HG02763 (cell line): ENCODE results near the gene ODF4.
"Not testable (repeated sequence)": the region's sequence is repeated elsewhere in the genome, so short reads cannot be mapped to it uniquely, and the experiment has no call there.

Source experiments
- ATAC-seq: cut with Tn5 transposase; IDR thresholded peaks from one replicate; pipeline ENCODE4 v1.9.1; 2021; ENCODE audit warnings: mild to moderate bottlenecking, moderate library complexity; ENCODE audit not compliant: unreplicated experiment

ODF4 gene

DNA sequence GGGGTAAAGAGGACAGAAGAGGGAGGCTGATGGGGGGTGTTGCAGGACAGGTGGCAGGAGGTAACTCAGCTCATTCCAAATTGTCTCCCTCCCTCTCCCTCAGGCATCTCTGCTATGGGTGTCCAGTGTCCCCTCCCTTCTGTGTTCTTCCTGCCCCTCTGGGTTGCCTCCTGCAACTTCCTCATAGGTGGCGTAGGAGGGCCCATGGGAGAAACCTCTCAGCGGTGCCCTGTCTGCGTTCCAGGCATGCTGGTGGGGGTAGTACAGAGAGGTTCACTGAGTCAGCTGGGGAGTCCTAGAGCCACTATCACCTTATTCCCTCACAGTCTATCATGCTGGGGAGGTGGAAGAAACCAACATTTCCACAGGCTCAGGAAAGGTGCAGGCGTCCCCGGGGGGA lies 14.7 kb upstream of the ODF4 start:
- ATAC-seq: no peak

DNA sequence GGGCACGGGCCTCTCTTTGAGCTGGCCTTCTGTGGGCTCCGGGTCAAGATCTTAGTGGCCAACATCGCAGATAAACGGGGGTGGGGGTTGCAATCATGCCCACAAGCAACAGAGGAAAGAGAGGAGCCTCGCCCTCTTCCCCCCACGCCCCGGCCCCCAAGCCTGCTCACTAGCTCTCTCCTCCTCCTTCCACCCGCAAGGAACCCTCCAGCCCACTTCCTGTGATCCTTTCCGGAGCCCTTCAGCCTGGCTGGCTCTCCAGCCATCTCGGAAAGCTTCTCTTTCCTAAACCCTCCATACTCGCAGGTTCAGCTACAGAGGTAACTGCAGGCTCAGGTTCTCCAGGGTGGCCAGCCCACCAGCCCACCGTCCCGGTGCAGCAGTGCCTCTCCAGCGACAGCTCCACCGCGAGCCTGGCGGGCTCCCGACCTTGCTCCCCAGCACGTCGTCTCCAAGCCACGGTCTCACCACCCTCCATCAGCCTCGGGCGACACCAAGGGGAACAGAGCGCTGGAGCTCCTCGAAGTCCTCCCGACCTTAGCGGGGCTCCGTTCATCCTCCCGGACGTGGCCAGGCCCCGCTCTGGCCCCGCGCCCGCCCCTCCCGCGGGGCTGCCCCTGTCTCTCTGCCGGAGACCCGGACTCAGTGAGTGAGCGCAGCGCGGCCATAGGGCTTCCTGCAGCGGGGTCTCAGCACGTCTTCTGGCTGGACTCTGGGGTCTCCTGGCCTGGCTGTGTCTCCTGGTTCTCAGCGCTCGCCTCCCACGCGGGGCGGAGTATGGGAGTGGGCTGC lies 12.9 kb upstream of the ODF4 start:
- ATAC-seq: no peak

DNA sequence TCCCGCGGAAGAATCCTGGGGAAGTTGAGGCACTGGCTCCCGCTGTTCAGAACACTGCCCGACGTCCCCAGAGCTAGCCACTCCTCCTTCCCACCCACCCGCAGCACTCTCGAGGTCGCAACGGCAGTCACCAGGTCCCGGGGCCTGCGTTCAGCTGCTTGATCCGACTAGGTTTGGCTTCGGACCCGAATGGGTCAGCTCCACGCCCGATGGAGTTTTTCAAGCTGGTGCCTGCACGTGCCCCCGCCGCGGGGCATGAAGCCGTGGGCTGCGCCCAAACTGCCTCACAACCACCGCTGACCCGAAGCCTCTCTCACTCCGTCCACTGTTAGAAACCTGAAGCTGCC lies 12.4 kb upstream of the ODF4 start:
- no peak for ATAC-seq

DNA sequence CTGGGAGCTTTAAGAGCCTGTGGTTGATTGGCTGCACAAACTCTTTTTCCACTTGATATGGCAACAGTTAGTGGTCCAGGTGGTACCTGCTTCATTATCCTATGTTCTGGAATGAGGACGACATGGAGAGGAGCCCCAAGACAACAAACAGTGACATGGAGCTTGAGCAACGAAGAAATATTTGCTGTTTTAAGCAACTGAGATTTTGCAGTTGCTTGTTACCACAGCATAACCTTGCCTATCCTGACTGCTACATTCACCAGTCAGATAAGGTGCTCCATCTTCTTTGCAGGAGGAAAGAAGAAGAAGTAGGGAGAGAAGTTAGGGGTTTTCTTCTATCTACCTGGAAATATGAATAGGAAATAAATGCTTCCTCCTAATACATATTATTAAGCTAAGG lies 7.5 kb upstream of the ODF4 start:
- ATAC-seq: no peak

DNA sequence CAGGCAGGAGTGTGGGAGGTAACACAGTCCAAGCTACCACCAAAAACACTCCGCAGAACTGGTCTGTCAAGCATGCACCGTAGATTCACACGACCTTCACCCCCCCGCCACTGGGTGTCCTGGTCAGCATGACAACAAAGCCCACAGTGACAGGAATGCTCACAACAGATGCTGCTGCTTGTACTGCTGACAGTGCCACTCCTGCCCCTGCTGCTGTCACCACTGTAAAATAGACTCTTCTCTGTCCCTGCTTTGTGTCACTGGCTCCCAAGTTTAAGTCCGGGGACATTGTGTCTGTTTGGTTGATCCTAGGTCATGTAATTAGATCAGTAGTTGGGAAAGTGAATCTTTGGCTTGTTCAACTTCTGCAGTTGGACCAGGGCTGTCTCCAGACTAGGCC lies 7.0 kb upstream of the ODF4 start:
- no peak for ATAC-seq

DNA sequence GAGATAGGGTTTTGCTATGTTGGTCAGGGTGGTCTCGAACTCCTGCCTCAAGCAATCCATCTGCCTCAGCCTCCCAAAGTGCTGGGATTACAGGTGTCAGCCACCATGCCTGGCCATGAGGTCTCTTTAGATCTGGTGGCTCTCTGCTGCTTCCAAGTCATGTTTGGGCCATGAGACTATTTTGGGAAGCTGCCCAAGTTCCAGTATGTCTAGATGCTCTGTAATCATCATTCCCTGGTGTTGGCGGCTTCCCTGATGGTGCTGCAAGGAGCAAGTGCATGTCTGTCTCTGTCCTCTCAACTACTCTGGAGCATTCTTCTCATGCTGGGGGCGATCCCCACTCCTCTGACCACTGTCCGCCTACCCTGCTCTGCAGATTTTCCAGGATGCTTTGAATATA lies 6.4 kb upstream of the ODF4 start:
- ATAC-seq: no peak

DNA sequence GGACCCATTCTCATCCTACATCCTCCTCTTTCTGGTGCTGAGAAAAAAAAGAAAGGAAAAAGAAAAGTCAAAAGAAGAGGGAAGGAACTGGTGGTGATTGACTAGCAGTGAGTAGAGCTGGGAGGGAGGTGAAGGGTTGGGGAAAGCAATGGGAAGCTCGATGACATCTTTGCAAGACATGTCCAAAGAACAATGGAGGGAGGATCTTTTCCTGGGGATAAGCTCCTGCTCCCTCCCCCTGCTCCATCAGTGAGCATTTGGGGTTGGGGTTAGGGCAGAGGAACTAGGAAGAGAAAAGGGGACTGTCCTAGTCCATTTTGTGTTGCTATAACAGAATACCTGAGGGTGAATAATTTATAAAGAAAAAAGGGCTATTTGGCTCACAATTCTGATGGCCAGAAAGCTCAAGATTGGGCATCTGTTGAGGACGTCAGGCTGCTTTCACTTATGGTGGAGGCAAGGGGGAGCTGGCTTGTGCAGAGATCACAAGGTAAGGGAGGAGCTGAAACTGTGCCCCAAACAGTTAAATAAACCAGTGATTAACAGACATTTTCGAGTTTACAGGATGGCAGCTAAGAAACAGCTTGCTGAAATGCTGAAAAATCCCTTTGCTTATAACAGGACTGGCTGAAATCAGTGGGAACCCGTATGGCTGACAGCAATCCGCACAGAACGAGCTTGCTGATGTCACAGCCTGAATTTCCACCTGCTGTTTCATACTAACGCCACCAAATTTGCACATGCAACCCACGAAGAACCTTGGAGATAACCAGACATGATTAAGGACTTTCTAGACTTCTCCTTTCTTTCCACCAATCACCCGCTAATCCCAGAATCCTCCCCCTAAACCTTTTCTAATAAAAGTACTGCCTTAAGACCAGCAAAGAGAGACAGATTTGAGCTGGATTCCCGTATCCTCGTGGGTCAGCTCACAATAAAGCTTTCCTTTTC lies 1.6 kb upstream of the ODF4 start:
- no peak for ATAC-seq

DNA sequence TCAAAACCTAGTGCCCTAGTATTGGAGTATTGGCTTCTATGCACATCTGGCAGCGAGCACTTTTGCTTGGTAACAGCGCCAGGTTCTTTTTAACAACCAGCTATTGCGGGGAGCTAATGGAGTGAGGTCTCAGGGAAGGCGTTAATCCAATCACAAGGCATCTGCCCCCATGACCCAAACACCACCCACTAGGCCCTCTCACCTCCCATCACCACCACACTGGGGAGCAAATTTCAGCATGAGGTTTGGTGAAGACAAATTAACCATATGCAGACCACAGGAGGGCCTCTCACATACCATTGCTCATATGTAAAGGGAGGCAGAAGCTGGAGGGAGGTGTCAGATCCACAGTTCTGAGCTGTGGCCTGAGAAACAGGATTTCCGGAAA lies 893 bp upstream of the ODF4 start:
- ATAC-seq: no peak

DNA sequence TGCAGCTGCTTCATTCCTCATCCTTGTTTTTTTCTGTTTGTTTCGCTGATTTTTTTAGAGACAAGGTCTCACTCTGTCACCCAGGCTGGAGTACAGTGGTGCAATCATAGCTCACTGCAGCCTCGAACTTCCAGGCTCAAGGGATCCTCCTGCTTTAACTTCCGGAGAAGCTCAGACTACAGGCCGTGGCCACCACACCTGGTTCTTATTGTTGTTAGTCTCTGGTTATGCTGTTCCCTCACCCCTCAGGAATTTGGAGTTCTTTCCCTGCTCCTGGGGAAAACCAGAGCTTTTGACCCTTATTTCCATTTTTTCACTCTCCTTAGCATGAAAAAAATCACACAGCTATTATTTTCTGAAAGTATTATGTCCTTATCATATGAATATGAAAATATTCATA lies 1.8 kb downstream of the ODF4 start:
- ATAC-seq: no peak

DNA sequence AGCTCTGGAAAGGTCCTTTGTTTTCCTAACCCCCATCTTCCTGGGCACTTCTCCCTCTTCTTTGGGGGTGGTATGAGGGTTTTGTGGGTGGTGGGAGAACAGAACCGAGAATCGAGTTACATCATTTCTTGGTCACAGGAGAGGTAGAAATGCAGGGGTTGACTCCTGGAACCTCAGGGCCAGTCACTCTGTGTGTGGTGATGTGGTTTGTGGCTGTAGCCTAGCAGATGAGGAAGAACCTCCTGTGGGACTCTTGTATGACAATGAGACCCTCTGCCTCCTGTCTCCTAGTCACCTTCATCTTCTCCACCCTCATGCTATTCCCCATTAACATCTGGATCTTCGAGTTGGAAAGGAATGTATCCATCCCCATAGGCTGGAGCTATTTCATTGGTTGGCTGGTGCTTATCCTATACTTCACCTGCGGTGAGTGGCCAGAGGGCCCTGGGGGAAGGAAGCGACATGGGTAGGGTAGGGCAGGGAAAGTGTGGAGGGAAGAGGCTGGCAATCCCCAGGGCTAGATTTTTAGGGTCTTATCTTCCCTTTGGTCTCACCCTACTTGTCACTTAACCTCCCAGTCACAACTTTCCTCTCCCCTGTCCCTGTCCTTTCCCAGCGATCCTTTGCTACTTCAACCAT lies 5.5 kb downstream of the ODF4 start:
- ATAC-seq: no peak

DNA sequence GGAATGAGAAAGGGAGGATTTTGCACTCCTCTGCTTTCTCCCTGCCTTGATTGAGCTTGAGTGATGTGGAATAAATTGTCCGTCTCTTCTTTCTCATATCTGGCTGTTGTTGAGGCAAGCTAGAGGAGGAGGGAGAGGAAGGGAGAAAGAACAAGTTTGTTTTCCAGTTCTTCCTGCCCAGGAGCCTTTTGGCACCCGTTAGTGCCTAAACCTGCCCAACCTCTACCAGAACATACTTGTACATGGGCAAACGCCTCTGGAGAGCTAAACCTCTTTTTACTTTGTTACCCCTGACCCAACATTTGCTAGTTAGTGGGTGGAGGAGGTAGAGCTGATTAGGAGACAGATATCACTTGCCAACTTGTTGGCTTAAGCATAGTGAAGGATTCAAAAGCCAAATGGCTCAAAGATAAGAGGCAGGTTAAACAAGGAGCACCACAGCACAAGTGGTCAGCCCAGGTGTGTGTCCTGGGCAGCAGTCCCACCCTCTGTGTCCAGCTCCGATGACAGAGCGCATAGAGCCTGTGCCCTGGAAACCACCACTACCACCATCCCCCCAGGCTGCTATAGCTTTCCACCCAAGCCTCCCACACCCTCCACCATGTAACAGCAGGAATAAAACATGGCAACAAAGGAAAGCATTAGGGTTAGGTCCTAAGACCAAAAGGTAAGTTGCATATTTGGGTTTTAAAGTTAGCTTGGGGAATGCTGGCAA lies 6.5 kb downstream of the ODF4 start:
- no peak for ATAC-seq

DNA sequence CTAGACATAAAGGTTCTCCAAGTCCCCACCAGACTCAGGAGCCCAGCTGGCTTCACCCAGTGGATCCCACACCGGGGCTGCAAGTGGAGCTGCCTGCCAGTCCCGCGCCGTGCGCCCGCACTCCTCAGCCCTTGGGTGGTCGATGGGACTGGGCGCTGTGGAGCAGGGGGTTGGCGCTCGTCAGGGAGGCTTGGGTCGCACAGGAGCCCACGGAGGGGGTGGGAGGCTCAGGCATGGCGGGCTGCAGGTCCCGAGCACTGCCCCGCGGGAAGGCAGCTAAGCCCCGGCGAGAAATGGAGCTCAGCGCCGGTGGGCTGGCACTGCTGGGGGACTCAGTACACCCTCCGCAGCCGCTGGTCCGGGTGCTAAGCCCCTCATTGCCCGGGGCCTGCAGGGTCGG lies 7.4 kb downstream of the ODF4 start:
- ATAC-seq: not testable (repeated sequence)

DNA sequence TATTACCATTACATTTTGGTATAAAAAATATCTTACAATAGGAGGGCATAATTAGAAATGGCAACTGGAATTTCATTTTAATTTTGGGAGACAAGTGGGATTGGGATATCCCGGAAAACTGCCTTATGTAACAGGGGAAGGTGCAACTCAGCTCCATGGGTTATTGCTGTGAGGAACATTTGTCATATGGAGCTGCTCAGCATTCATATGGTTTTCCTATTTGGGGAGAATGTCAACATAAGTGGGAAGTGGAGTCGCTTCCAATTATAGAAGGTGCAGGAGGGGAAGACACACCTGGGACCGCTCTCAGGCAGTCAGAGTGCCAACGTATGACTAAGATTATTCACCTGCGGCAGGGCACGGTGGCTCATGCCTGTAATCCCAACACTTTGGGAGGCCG lies 10.7 kb downstream of the ODF4 start:
- ATAC-seq: no peak

DNA sequence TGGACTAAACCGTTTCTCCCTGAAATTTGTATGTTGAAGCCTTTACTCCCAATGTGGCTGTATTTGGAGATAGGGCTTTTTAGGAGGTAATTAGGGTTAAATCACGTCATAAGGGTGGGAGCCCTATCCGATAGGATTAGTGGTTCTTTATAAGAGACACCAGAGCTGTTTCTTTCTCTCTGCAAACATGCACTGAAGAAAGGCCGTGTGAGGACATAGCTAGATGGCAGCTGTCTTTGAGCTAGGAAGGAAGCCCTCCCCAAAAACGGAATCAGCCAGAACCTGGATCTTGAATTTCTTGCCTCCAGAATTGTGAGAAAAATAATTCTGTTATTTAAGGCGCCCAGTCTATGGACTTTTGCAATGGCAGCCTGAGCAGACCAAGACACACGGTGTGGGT lies 14.1 kb downstream of the ODF4 start:
- ATAC-seq: no peak

DNA sequence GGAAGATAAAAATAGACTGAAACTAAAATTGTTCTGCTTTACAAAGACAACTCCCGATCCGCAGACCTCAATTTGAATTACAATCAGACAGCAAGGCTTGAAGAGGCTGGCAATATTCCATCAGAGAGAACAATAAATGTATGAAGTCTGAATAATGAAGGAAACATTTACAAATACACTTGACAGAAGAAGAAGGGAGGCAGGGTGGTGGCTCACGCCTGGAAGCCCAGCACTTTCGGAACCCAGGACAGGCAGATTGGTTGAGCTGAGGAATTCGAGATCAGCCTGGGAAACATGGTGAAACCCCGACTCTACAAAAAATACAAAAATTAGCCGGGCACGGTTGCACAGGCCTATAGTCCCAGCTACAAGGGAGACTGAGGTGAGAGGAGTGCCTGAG lies 14.6 kb downstream of the ODF4 start:
- no peak for ATAC-seq

DNA sequence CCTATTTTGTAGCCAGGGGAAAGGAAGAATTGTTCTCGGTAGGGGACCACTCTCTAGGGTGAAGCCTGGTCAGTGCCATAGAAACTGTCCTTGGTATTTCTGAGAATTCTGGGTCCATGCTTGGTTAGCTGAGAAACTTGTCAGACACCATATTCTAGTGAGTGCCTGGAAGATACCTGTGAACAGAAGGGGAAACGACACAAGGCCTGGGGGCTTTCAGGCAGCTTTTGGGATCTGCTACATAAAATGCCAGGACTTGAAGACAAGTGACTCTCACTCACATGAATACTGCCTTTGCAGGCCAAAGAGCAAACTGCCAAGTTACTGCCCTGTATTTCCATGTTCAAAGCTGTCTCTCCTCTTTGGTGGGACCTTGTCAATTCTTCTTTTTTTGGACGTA lies 18.3 kb downstream of the ODF4 start:
- ATAC-seq: no peak

DNA sequence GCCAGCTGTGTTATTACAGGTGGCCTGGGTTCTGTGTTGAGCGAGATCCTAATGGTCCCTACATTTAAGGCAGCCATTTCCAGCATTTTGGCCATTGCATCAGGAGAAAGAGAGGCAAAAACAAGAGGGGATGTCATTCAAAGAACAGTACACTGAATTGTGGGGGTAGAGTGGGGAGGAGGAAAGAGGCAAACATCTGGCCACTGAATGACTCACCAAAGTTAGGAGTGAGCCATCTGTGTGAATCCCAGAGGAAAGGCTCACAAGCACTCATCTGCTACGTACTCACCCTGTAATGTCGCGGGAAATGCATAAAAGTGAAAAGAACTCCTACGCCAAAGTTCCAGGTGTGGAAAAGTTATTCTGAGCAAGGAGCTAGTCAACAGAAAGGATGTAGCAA lies 20.1 kb downstream of the ODF4 start:
- ATAC-seq: no peak

DNA sequence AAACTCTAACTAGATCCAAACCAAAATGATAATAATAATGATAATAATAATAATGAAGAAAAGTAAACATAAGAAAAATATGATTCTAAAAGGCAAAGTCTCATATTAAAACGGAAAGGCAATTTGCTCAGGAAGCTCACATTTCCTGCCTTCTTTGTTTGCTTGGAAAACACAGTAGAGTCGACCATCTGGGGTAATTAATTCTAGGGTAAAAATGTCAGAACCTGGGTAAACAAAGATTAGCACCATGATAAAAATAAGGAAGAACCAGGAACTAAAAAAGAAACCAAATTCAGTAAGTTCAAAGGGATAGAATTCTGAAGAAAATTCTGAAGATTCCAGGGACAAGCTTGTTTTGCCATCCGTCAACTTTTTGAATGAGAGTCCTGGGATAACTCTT lies 20.6 kb downstream of the ODF4 start:
- ATAC-seq: no peak

DNA sequence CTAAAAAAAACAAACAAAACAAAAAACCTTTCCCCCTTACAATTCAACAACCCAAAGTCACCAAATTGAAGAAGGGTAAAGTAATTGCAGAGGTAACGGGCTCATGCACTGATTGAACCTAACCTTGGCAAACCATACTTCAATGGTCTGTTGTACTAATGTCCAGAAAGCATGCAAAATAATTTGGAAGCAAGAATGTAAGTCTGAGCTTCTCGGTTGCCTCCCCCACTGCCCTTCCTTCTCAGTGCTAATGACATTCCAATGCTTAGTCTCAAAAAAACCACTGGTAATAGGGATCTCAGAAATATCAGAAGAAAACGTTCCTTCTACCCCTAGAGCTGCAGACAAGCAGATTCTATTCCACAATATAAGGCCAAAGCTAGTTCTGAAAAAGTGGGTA lies 21.1 kb downstream of the ODF4 start:
- ATAC-seq: no peak

DNA sequence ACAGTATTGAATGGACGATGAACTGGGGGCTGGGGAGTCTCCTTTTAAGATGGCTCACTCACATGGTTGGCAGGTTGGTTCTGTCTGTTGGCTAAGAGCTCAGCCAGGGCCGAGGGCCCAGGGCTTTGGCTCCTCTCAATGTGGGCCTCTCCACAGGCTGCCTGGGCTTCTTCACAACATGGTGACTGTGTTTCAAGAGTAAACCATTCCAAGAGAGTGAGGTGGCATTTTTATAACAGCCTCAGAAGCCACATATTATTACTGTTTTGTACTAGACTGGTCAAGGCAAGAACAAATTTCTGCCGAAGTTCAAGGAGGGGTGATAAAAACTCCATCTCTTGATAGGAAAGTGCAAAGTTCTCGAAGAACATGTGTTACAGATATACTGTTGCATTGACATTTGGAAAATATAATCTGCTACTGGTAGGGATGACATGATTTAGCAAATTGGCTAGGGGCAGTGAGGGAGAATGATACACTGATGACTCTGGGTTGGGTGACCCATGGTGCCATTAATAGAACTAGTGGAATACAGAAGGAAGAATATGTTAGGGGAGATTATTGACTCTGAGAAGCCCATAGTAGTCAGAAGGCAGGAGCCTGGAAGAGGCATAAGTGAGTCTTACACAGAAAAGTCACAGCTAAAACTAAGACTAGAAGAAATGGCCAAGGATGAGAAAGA lies 23.2 kb downstream of the ODF4 start:
- no peak for ATAC-seq

DNA sequence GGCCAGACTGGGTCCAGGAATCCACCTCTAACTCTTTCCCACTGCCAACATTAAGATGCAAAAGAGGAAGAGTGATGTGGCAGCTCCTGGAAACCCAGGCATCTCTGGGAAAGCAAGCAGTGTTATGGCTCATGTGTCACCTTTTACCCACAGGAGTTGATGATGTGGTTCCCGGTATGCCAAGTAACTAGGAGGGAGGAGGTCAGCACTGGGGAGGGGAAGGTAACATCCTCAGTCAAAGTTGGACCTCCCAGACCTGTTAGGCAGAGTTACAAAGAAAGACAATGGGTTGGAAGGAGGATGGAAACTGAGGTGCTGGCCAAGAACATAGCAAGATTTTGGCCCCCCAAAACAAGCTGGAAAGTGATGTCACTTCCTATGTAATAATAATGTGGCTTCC lies 25.5 kb downstream of the ODF4 start:
- no peak for ATAC-seq
